VCaP (cell line): ENCODE results near the gene FAF1.

Experiments
- H3K27ac ChIP-seq: fragments of 450-650 bp; 2 replicates; pipeline ENCODE4 v1.5.1; 2017
- CTCF ChIP-seq: fragments of 450-650 bp; conservative IDR thresholded peaks from 2 replicates; pipeline ENCODE4 v1.5.1; 2017; ENCODE audit warnings: mild to moderate bottlenecking, moderate library complexity

Gene FAF1

GRCh38 chr1:50860256-50860655 is 99.8 kb downstream of the FAF1 start:
- H3K27ac ChIP-seq, result no peak overlapping the region
- TF ChIP-seq CTCF, result no peak

GRCh38 chr1:50859657-50860056 is 100.4 kb downstream of the FAF1 start:
- no peak for TF ChIP-seq CTCF
- no peak overlapping the region for H3K27ac ChIP-seq

- TF ChIP-seq CTCF, result no peak
Observed at GRCh38 chr1:50858761-50859160, 101.3 kb downstream of the FAF1 start.

GRCh38 chr1:50857702-50858101 is 102.4 kb downstream of the FAF1 start:
- no peak for TF ChIP-seq CTCF
- H3K27ac ChIP-seq, result no peak overlapping the region

More at GRCh38 chr1:50858761-50859160, 101.3 kb downstream of the FAF1 start:
- no peak overlapping the region for H3K27ac ChIP-seq

- no peak for TF ChIP-seq CTCF
- no peak overlapping the region for H3K27ac ChIP-seq
Observed at GRCh38 chr1:50853325-50853724, 106.7 kb downstream of the FAF1 start.

GRCh38 chr1:50852889-50853288 is 107.2 kb downstream of the FAF1 start:
- no peak overlapping the region for H3K27ac ChIP-seq
- no peak for TF ChIP-seq CTCF

GRCh38 chr1:50851466-50851865 is 108.6 kb downstream of the FAF1 start:
- TF ChIP-seq CTCF, result no peak
- H3K27ac ChIP-seq, result no peak overlapping the region

GRCh38 chr1:50851034-50851433 is 109.0 kb downstream of the FAF1 start:
- TF ChIP-seq CTCF, result no peak

More at GRCh38 chr1:50851034-50851433, 109.0 kb downstream of the FAF1 start:
- H3K27ac ChIP-seq, result no peak overlapping the region
